ENCODE measurements around the gene ATXN1. TPM values are rescaled to one million over a fixed set of nuclear protein-coding genes. Genes with fewer than 3 reads are reported as not detected.

Gene ATXN1
- polyA plus RNA-seq, 1 donor: 13.6 TPM

GRCh38 chr6:16440636-16441212 lies 320.5 kb downstream of the ATXN1 start:
- H3K4me1 ChIP-seq (ENCODE audit: control insufficient read depth, insufficient read depth, low read length): no peaks in the 10 kb centered on the region
- no CpG with 5 or more reads among the region's 7 CpGs for WGBS (ENCODE audit: insufficient coverage, low lambda C conversion rate)
- DNase-seq: no peak
- peaks cover 3% of the 10 kb centered on the region for H3K36me3 ChIP-seq (ENCODE audit: control insufficient read depth, insufficient read depth, low read length)
- no peak overlapping the region for H3K27ac ChIP-seq (ENCODE audit: low read length)
- H3K27me3 ChIP-seq (ENCODE audit: control insufficient read depth, insufficient read depth, low read length): no peaks in the 10 kb centered on the region
- H3K9me3 ChIP-seq (ENCODE audit: control insufficient read depth, low read depth, low read length): no peaks in the 10 kb centered on the region
- no peak overlapping the region for H3K4me3 ChIP-seq (ENCODE audit: low read length)

GRCh38 chr6:16438718-16439591 lies 322.3 kb downstream of the ATXN1 start:
- Histone ChIP-seq H3K27ac (ENCODE audit: low read length) (no peak overlapping the region), H3K4me1 (ENCODE audit: control insufficient read depth, insufficient read depth, low read length) (no peaks in the 10 kb centered on the region), H3K27me3 (ENCODE audit: control insufficient read depth, insufficient read depth, low read length) (no peaks in the 10 kb centered on the region), H3K36me3 (ENCODE audit: control insufficient read depth, insufficient read depth, low read length) (peaks cover 3% of the 10 kb centered on the region), H3K9me3 (ENCODE audit: control insufficient read depth, low read depth, low read length) (no peaks in the 10 kb centered on the region), H3K4me3 (ENCODE audit: low read length) (no peak overlapping the region)
- no peak for DNase-seq
- WGBS (ENCODE audit: insufficient coverage, low lambda C conversion rate): 83% methylated on average over 4 of the region's 14 CpGs

DNA sequence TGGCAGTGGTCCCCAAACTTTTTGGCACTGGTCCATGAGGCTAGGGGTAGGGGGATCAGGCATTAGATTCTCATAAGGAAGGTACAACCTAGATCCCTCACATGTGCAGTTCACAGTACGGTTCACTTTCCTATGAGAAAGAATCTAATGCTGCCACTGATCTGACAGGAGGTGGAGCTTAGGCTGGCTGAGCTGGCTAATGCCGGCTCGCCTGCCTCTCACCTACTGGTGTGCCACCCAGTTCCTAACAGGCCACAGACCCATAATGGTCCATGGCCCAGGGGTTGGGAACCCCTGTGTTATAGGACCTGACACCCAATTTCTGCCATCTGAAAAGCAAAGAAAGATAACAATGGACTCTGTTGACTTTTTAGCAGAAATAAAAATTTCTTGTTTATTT lies 323.3 kb downstream of the ATXN1 start:
- Histone ChIP-seq H3K4me1 (ENCODE audit: control insufficient read depth, insufficient read depth, low read length) (peaks cover 2% of the 10 kb centered on the region), H3K36me3 (ENCODE audit: control insufficient read depth, insufficient read depth, low read length) (peaks cover 3% of the 10 kb centered on the region), H3K4me3 (ENCODE audit: low read length) (no peak overlapping the region), H3K27ac (ENCODE audit: low read length) (no peak overlapping the region), H3K27me3 (ENCODE audit: control insufficient read depth, insufficient read depth, low read length) (no peaks in the 10 kb centered on the region), H3K9me3 (ENCODE audit: control insufficient read depth, low read depth, low read length) (no peaks in the 10 kb centered on the region)
- no peak for DNase-seq
- WGBS (ENCODE audit: insufficient coverage, low lambda C conversion rate): no CpG with 5 or more reads among the region's 3 CpGs

GRCh38 chr6:16437095-16437494 lies 324.2 kb downstream of the ATXN1 start:
- Histone ChIP-seq H3K27me3 (ENCODE audit: control insufficient read depth, insufficient read depth, low read length) (no peaks in the 10 kb centered on the region), H3K9me3 (ENCODE audit: control insufficient read depth, low read depth, low read length) (no peaks in the 10 kb centered on the region), H3K4me3 (ENCODE audit: low read length) (no peak overlapping the region), H3K36me3 (ENCODE audit: control insufficient read depth, insufficient read depth, low read length) (peaks cover 3% of the 10 kb centered on the region), H3K4me1 (ENCODE audit: control insufficient read depth, insufficient read depth, low read length) (peaks cover 2% of the 10 kb centered on the region), H3K27ac (ENCODE audit: low read length) (no peak overlapping the region)
- WGBS (ENCODE audit: insufficient coverage, low lambda C conversion rate): no CpG with 5 or more reads among the region's 7 CpGs
- no peak for DNase-seq

DNA sequence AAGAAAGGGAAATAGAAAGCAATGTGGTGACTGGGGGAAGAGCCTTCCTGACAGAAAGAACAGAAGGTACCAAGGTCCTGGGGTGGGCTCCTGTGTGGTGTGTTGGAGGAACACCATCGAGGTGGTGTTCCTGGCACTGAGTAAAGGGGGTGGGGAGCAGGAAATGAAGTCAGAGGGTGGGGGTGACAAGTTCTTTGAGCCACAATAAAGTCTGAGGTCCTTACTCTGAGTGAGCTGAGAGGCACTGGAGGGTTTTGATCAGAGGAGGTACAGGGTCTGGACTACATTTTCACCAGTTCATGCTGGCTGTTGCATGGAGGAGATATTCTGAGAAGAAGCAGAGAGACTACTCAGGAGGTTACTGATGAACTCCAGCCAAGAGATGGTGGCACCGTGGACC lies 324.7 kb downstream of the ATXN1 start:
- no peak overlapping the region for H3K4me3 ChIP-seq (ENCODE audit: low read length)
- no peaks in the 10 kb centered on the region for H3K27me3 ChIP-seq (ENCODE audit: control insufficient read depth, insufficient read depth, low read length)
- WGBS (ENCODE audit: insufficient coverage, low lambda C conversion rate): no CpG with 5 or more reads among the region's 2 CpGs
- H3K27ac ChIP-seq (ENCODE audit: low read length): no peak overlapping the region
- no peak for DNase-seq
- H3K4me1 ChIP-seq (ENCODE audit: control insufficient read depth, insufficient read depth, low read length): peaks cover 4% of the 10 kb centered on the region
- no peaks in the 10 kb centered on the region for H3K9me3 ChIP-seq (ENCODE audit: control insufficient read depth, low read depth, low read length)
- H3K36me3 ChIP-seq (ENCODE audit: control insufficient read depth, insufficient read depth, low read length): peaks cover 3% of the 10 kb centered on the region

DNA sequence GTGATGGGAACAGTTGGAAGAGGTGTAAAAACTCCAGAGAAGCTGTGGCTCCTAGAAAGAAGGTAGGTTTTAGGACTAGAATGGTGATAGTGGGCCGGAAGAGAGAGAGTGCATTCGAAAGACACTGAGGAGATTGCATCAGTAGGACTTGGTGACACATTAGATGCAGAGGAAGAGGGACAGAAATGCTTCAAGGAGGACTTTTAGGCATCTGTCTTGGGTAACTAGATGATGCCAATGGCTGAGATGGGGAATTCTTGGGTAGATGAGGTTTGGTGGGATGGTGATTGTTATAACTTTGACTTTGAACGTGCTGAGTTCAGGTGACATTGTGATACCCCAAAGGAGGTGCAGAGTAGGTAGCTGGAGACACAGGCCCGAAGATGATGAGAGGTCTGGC lies 326.4 kb downstream of the ATXN1 start:
- Histone ChIP-seq H3K4me3 (ENCODE audit: low read length) (no peak overlapping the region), H3K4me1 (ENCODE audit: control insufficient read depth, insufficient read depth, low read length) (peaks cover 4% of the 10 kb centered on the region), H3K36me3 (ENCODE audit: control insufficient read depth, insufficient read depth, low read length) (no peaks in the 10 kb centered on the region), H3K9me3 (ENCODE audit: control insufficient read depth, low read depth, low read length) (no peaks in the 10 kb centered on the region), H3K27me3 (ENCODE audit: control insufficient read depth, insufficient read depth, low read length) (no peaks in the 10 kb centered on the region), H3K27ac (ENCODE audit: low read length) (no peak overlapping the region)
- no CpG with 5 or more reads among the region's 4 CpGs for WGBS (ENCODE audit: insufficient coverage, low lambda C conversion rate)
- DNase-seq: no peak

GRCh38 chr6:16433338-16433890 lies 327.8 kb downstream of the ATXN1 start:
- Histone ChIP-seq H3K36me3 (ENCODE audit: control insufficient read depth, insufficient read depth, low read length) (no peaks in the 10 kb centered on the region), H3K4me1 (ENCODE audit: control insufficient read depth, insufficient read depth, low read length) (peaks cover 4% of the 10 kb centered on the region), H3K4me3 (ENCODE audit: low read length) (no peak overlapping the region), H3K9me3 (ENCODE audit: control insufficient read depth, low read depth, low read length) (no peaks in the 10 kb centered on the region), H3K27ac (ENCODE audit: low read length) (no peak overlapping the region), H3K27me3 (ENCODE audit: control insufficient read depth, insufficient read depth, low read length) (no peaks in the 10 kb centered on the region)
- no peak for DNase-seq
- no CpG with 5 or more reads among the region's 11 CpGs for WGBS (ENCODE audit: insufficient coverage, low lambda C conversion rate)

- Histone ChIP-seq H3K27me3 (ENCODE audit: control insufficient read depth, insufficient read depth, low read length) (no peaks in the 10 kb centered on the region), H3K9me3 (ENCODE audit: control insufficient read depth, low read depth, low read length) (no peaks in the 10 kb centered on the region), H3K36me3 (ENCODE audit: control insufficient read depth, insufficient read depth, low read length) (no peaks in the 10 kb centered on the region), H3K27ac (ENCODE audit: low read length) (no peak overlapping the region), H3K4me3 (ENCODE audit: low read length) (no peak overlapping the region), H3K4me1 (ENCODE audit: control insufficient read depth, insufficient read depth, low read length) (peaks cover 4% of the 10 kb centered on the region)
- DNase-seq: no peak
- 86% methylated on average over 4 of the region's 6 CpGs for WGBS (ENCODE audit: insufficient coverage, low lambda C conversion rate)
Observed at GRCh38 chr6:16432075-16433032, 328.9 kb downstream of the ATXN1 start.

DNA sequence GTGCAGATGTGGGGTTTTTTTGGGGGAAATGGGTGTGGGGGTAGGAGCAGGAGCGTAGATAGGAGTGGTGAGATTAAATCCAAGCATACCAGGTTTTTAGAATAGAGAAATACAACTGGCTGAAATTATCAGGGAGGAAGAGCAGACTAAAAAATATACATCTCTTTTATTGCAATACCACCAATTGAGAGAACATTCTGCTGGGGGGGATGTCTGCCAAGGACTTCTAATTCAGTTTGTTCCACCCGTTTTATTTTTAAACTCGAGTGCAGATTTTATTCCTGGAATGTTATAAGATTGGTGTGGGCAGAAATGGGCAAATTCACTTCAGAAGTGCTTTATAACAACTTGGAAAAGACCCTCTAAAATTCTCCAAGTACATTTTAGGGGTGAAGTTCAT lies 330.2 kb downstream of the ATXN1 start:
- H3K27me3 ChIP-seq (ENCODE audit: control insufficient read depth, insufficient read depth, low read length): no peaks in the 10 kb centered on the region
- H3K36me3 ChIP-seq (ENCODE audit: control insufficient read depth, insufficient read depth, low read length): no peaks in the 10 kb centered on the region
- 33% methylated on average over 1 of the region's 3 CpGs for WGBS (ENCODE audit: insufficient coverage, low lambda C conversion rate)
- H3K9me3 ChIP-seq (ENCODE audit: control insufficient read depth, low read depth, low read length): no peaks in the 10 kb centered on the region
- H3K27ac ChIP-seq (ENCODE audit: low read length): no peak overlapping the region
- DNase-seq: no peak
- H3K4me1 ChIP-seq (ENCODE audit: control insufficient read depth, insufficient read depth, low read length): peaks cover 4% of the 10 kb centered on the region
- H3K4me3 ChIP-seq (ENCODE audit: low read length): no peak overlapping the region

Measured in large intestine (tissue), 3 donors.